Measurements from ENCODE around the gene BEX4. TPM values are rescaled to one million over a fixed set of nuclear protein-coding genes. Genes with fewer than 3 reads are reported as not detected.

BEX4 gene
- total and polyA plus RNA-seq, 2 of the 4 experiments (the other 2 are of a cell fraction), result 0.54 to 6.8 TPM

GRCh38 chrX:103249805-103250204 is 34.9 kb downstream of the BEX4 start:
- no peak overlapping the region for H3K56ac ChIP-seq (ENCODE audit: extremely low read depth, insufficient read depth, low read length)
- no peak overlapping the region for H4K8ac ChIP-seq (ENCODE audit: low read depth in 2 of 2, low read length in 2 of 2)
- in situ Hi-C loops (cut with MboI; ENCODE audit: low sequenced_read_pairs) (no loop called here), intact Hi-C loops (cut with micrococcal nuclease) (no loop called here), dilution Hi-C loops (cut with HindIII; ENCODE audit: low sequenced_read_pairs, unreplicated experiment) (no loop called here)
- H4K91ac ChIP-seq (ENCODE audit: insufficient read depth, low read depth, low read length), result no peak overlapping the region
- H3K23ac ChIP-seq (ENCODE audit: low read depth, low read length), result no peak overlapping the region
- TF ChIP-seq USF2 (IDR thresholded peaks at IDR 0.05; ENCODE audit: low read depth, low read length), result no peak
- TF ChIP-seq POLR2A (IDR thresholded peaks at IDR 0.05; ENCODE audit: low read depth, low read length), result no peak
- no peak for TF ChIP-seq CTCF (conservative IDR thresholded peaks at IDR 0.05; ENCODE audit: low read depth, low read length)
- no peak for TF ChIP-seq MAZ (IDR thresholded peaks at IDR 0.05; ENCODE audit: borderline replicate concordance, low read depth, low read length)
- no peak for TF ChIP-seq CHD1 (IDR thresholded peaks at IDR 0.05; ENCODE audit: low read depth, low read length)
- TF ChIP-seq MAFK (IDR thresholded peaks at IDR 0.05; ENCODE audit: low read depth, low read length), result no peak
- no peak for TF ChIP-seq RFX5 (IDR thresholded peaks at IDR 0.05; ENCODE audit: low read depth, low read length)
- TF ChIP-seq MXI1 (IDR thresholded peaks at IDR 0.05; ENCODE audit: borderline replicate concordance, low read depth, low read length), result no peak
- no peak for TF ChIP-seq NFE2L2 (IDR thresholded peaks at IDR 0.05; ENCODE audit: low read depth, low read length)
- no peak for TF ChIP-seq SMC3 (IDR thresholded peaks at IDR 0.05; ENCODE audit: low read depth, low read length)
- no peak for TF ChIP-seq ELK1 (IDR thresholded peaks at IDR 0.05; ENCODE audit: borderline replicate concordance, low read depth, low read length)
- TF ChIP-seq FOS (IDR thresholded peaks at IDR 0.05; ENCODE audit: low read depth, low read length), result no peak
- no peak for TF ChIP-seq CEBPB (IDR thresholded peaks at IDR 0.05; ENCODE audit: low read depth, low read length)
- TF ChIP-seq RCOR1 (IDR thresholded peaks at IDR 0.05; ENCODE audit: insufficient replicate concordance, low read length), result no peak
- no peak for TF ChIP-seq BHLHE40 (IDR thresholded peaks at IDR 0.05; ENCODE audit: low read depth, low read length)
- TF ChIP-seq RAD21 (IDR thresholded peaks at IDR 0.05; ENCODE audit: low read length), result no peak
- H3K18ac ChIP-seq (ENCODE audit: low read depth, low read length), result no peak overlapping the region
- H3K4me3 ChIP-seq (ENCODE audit: insufficient read depth, low read depth, low read length), result no peak overlapping the region
- no CpG with 5 or more reads among the region's 1 CpG for WGBS, 2 experiments (ENCODE audit: extremely low coverage in 2 of 2, insufficient read length in 1 of 2)
- no peak overlapping the region for H2AK9ac ChIP-seq (replicated peaks; ENCODE audit: low read depth, low read length, poor library complexity)
- H4K5ac ChIP-seq (ENCODE audit: low read depth, low read length), result no peak overlapping the region
- POLR2A ChIA-PET (ENCODE audit: unreplicated experiment), result no interaction called here
- no peaks in the 10 kb centered on the region for H3K4me1 ChIP-seq (ENCODE audit: control insufficient read depth, insufficient read depth, low read length)
- no peak overlapping the region for H3K27ac ChIP-seq (ENCODE audit: insufficient read depth, low read length)
- no peak overlapping the region for H2AK5ac ChIP-seq (ENCODE audit: low read depth, low read length)
- no peak overlapping the region for H2BK20ac ChIP-seq (ENCODE audit: low read depth, low read length)
- H3K9ac ChIP-seq (ENCODE audit: low read depth, low read length), result no peak overlapping the region
- H4K20me1 ChIP-seq (ENCODE audit: insufficient read depth, low read length), result peaks cover 4% of the 10 kb centered on the region; the same call in 1 of the 2 replicates
- H2BK5ac ChIP-seq (ENCODE audit: low read depth, low read length, poor library complexity, severe bottlenecking), result no peak overlapping the region
- H3K14ac ChIP-seq (replicated peaks; ENCODE audit: low read depth, low read length), result no peak overlapping the region
- ATAC-seq (ENCODE audit: low read depth) (no peak), DNase-seq (no peak)
- H3K9me3 ChIP-seq (ENCODE audit: control insufficient read depth, insufficient read depth, low read length), result no peaks in the 10 kb centered on the region
- BruUV-seq (replicated peaks), result no TSS peak
- no peak overlapping the region for H2BK15ac ChIP-seq (ENCODE audit: low read depth, low read length)
- peaks cover 2% of the 10 kb centered on the region; the same call in 1 of the 2 replicates for H3K36me3 ChIP-seq (ENCODE audit: control insufficient read depth, insufficient read depth, low read length)
- CTCF ChIA-PET, result interaction anchor here (0.6 kb wide), 1 partner anchor 670 kb away, joined by 4 read pairs; no protein-coding TSS in a partner anchor
- no peak overlapping the region for H3K4ac ChIP-seq (ENCODE audit: low read depth, low read length)
- H3K27me3 ChIP-seq (ENCODE audit: control insufficient read depth, insufficient read depth, low read length), result peaks cover 2% of the 10 kb centered on the region; the same call in 1 of the 2 replicates
- no peak overlapping the region for H2AFZ ChIP-seq (replicated peaks; ENCODE audit: low read length, poor library complexity)
- no peak overlapping the region for H2BK120ac ChIP-seq (ENCODE audit: low read depth, low read length)
- H3K79me1 ChIP-seq (ENCODE audit: low read depth in 1 of 2, low read length in 2 of 2), result peaks cover 0 to 17% of the 10 kb centered on the region in 2 experiments; a peak in 3 of 4 replicates
- no peaks in the 10 kb centered on the region for H3K9me1 ChIP-seq (ENCODE audit: insufficient read depth, low read length)
- H3K4me2 ChIP-seq (ENCODE audit: low read depth, low read length), result no peak overlapping the region
